IMR-90 (cell line): ENCODE results near the gene CDKL4. TPM values are rescaled to one million over a fixed set of nuclear protein-coding genes. Genes with fewer than 3 reads are reported as not detected.

ENCODE experiments used
- ATAC-seq: fragments of 200-7000 bp; cut with Tn5 transposase; 2 replicates; pipeline ENCODE4 v1.9.1; 2020; ENCODE audit warnings: low read depth, mild to moderate bottlenecking, moderate library complexity
- BruUV-seq: library from RNA; stranded (reverse); fragments of 400-500 nt; replicated peaks from 2 replicates; lab custom pipeline; 2021; lab: Mats Ljungman, UMichigan
- CTCF ChIA-PET: fragments of 300-600 bp; formaldehyde crosslinking; extraction: SDS; loops from one replicate; lab custom pipeline; 2021; ENCODE audit warnings: antibody characterized with exemption; lab: Yijun Ruan, JAX
- POLR2A ChIA-PET: fragments of 300-600 bp; sonication (Branson Sonifier 250); formaldehyde crosslinking; loops from one replicate; lab custom pipeline; 2022; ENCODE audit warnings: antibody characterized with exemption; ENCODE audit not compliant: unreplicated experiment; lab: Charles Lee
- DNase-seq: peaks from one replicate; pipeline ENCODE4 v3.0.0; 2013
- H2AFZ ChIP-seq: replicated peaks from 2 replicates; pipeline ENCODE3; 2013; ENCODE audit warnings: low read length, mild to moderate bottlenecking; ENCODE audit not compliant: poor library complexity
- H2AK5ac ChIP-seq: 2 replicates; pipeline ENCODE4 v1.6.1; 2013; ENCODE audit warnings: low read depth, low read length, inconsistent platforms
- H2AK9ac ChIP-seq: replicated peaks from 2 replicates; pipeline ENCODE3; 2013; ENCODE audit warnings: mild to moderate bottlenecking, low read depth, low read length, moderate library complexity; ENCODE audit not compliant: poor library complexity
- H2BK120ac ChIP-seq: 2 replicates; pipeline ENCODE4 v1.6.1; 2013; ENCODE audit warnings: low read depth, low read length, inconsistent platforms
- H2BK15ac ChIP-seq: 3 replicates; pipeline ENCODE4 v1.6.1; 2013; ENCODE audit warnings: low read depth, low read length, inconsistent platforms
- H2BK20ac ChIP-seq: 2 replicates; pipeline ENCODE4 v1.6.1; 2013; ENCODE audit warnings: low read depth, mild to moderate bottlenecking, inconsistent platforms, low read length, moderate library complexity
- H2BK5ac ChIP-seq: 2 replicates; pipeline ENCODE4 v1.6.1; 2013; ENCODE audit warnings: mild to moderate bottlenecking, low read depth, low read length, inconsistent platforms; ENCODE audit not compliant: poor library complexity, severe bottlenecking
- H3K14ac ChIP-seq: replicated peaks from 2 replicates; pipeline ENCODE4 v1.6.1; 2013; ENCODE audit warnings: low read depth, low read length, inconsistent platforms
- H3K18ac ChIP-seq: 2 replicates; pipeline ENCODE4 v1.6.1; 2013; ENCODE audit warnings: low read depth, low read length, control low read depth
- H3K23ac ChIP-seq: 2 replicates; pipeline ENCODE4 v1.6.1; 2013; ENCODE audit warnings: low read depth, low read length, inconsistent platforms
- H3K27ac ChIP-seq: 2 replicates; pipeline ENCODE4 v1.5.1; 2013; ENCODE audit warnings: mild to moderate bottlenecking, control low read depth, low read length; ENCODE audit not compliant: insufficient read depth
- H3K27me3 ChIP-seq: 2 replicates; pipeline ENCODE4 v1.6.1; 2013; ENCODE audit warnings: low read length; ENCODE audit not compliant: control insufficient read depth, insufficient read depth
- H3K36me3 ChIP-seq: 2 replicates; pipeline ENCODE4 v1.6.1; 2013; ENCODE audit warnings: low read length, mixed read lengths; ENCODE audit not compliant: control insufficient read depth, insufficient read depth
- H3K4ac ChIP-seq: 2 replicates; pipeline ENCODE4 v1.6.1; 2013; ENCODE audit warnings: low read depth, low read length, inconsistent platforms
- H3K4me1 ChIP-seq: 2 replicates; pipeline ENCODE4 v1.6.1; 2013; ENCODE audit warnings: low read length, mixed read lengths; ENCODE audit not compliant: control insufficient read depth, insufficient read depth
- H3K4me2 ChIP-seq: 2 replicates; pipeline ENCODE4 v1.6.1; 2013; ENCODE audit warnings: low read depth, mild to moderate bottlenecking, control low read depth, low read length, moderate library complexity
- H3K4me3 ChIP-seq: 2 replicates; pipeline ENCODE4 v1.5.1; 2013; ENCODE audit warnings: low read depth, mild to moderate bottlenecking, control low read depth, low read length, moderate library complexity; ENCODE audit not compliant: insufficient read depth
- H3K56ac ChIP-seq: 2 replicates; pipeline ENCODE4 v1.6.1; 2013; ENCODE audit warnings: low read length, inconsistent platforms; ENCODE audit not compliant: insufficient read depth; ENCODE audit errors: extremely low read depth
- H3K79me1 ChIP-seq, 2 experiments: 2 replicates each; pipeline ENCODE4 v1.6.1; 2013; ENCODE audit warnings: low read length in 2 of 2, inconsistent platforms in 1 of 2, low read depth in 1 of 2
- H3K9ac ChIP-seq: 2 replicates; pipeline ENCODE4 v1.6.1; 2013; ENCODE audit warnings: low read depth, low read length, control low read depth
- H3K9me1 ChIP-seq: 2 replicates; pipeline ENCODE4 v1.6.1; 2013; ENCODE audit warnings: low read length, inconsistent platforms; ENCODE audit not compliant: insufficient read depth
- H3K9me3 ChIP-seq: 2 replicates; pipeline ENCODE4 v1.6.1; 2013; ENCODE audit warnings: low read length; ENCODE audit not compliant: control insufficient read depth, insufficient read depth
- H4K20me1 ChIP-seq: 2 replicates; pipeline ENCODE4 v1.6.1; 2013; ENCODE audit warnings: low read length, inconsistent platforms; ENCODE audit not compliant: insufficient read depth
- H4K5ac ChIP-seq: 2 replicates; pipeline ENCODE4 v1.6.1; 2013; ENCODE audit warnings: mild to moderate bottlenecking, low read depth, low read length, control low read depth
- H4K8ac ChIP-seq, 2 experiments: 2 replicates each; pipeline ENCODE4 v1.6.1; 2013; ENCODE audit warnings: low read depth in 2 of 2, low read length in 2 of 2, control low read depth in 1 of 2, inconsistent platforms in 1 of 2
- H4K91ac ChIP-seq: 2 replicates; pipeline ENCODE4 v1.6.1; 2013; ENCODE audit warnings: low read depth, low read length, inconsistent platforms; ENCODE audit not compliant: insufficient read depth
- ELK1 ChIP-seq: fragments of 150-350 bp; IDR thresholded peaks from 2 replicates; pipeline ENCODE4 v1.6.1; 2016; ENCODE audit warnings: low read depth, mild to moderate bottlenecking, low read length, moderate library complexity, borderline replicate concordance
- FOS ChIP-seq: fragments of 150-350 bp; IDR thresholded peaks from 2 replicates; pipeline ENCODE4 v1.6.1; 2016; ENCODE audit warnings: low read depth, low read length
- RCOR1 ChIP-seq: IDR thresholded peaks from 2 replicates; pipeline ENCODE4 v1.6.1; 2012; ENCODE audit warnings: mild to moderate bottlenecking, low read length, improper control_type of control experiment; ENCODE audit not compliant: insufficient replicate concordance
- RFX5 ChIP-seq: IDR thresholded peaks from 2 replicates; pipeline ENCODE4 v1.8.0; 2012; ENCODE audit warnings: low read depth, mild to moderate bottlenecking, low read length, moderate library complexity
- dilution Hi-C: fragments of 300-500 bp; cut with HindIII; formaldehyde crosslinking; loops from one replicate; pipeline ENCODE4 v1.14.3; 2018; ENCODE audit warnings: low sequenced_read_pairs; ENCODE audit not compliant: unreplicated experiment
- in situ Hi-C: fragments of 300-500 bp; cut with MboI; formaldehyde crosslinking; loops from 3 replicates; pipeline ENCODE4 v1.14.3; 2019; ENCODE audit warnings: low sequenced_read_pairs, inconsistent platforms, mixed read lengths
- intact Hi-C: fragments of 100-400 bp; cut with micrococcal nuclease; formaldehyde crosslinking; loops from 2 replicates; pipeline ENCODE4 v1.10.0; 2022
- polyA plus RNA-seq, 3 experiments: library from polyadenylated mRNA; depleted of rRNA; stranded (reverse); fragments of >200 nt; gene quantifications; 2 replicates each; pipeline ENCODE4 v1.2.3, GENCODE V29; 2012; ENCODE audit warnings: low replicate concordance in 1 of 3
- total RNA-seq: library from RNA; depleted of rRNA; stranded (reverse); fragments of >200 nt; gene quantifications from 2 replicates; pipeline ENCODE4 v1.2.3, GENCODE V29; 2012

Gene CDKL4
- total and polyA plus RNA-seq, 2 of the 4 experiments (the other 2 are of a cell fraction) = not detected

GRCh38 chr2:39232141-39232540, 11.6 kb downstream of the CDKL4 start:
- H3K4me1 ChIP-seq = 0 out of 2 replicates have a peak, but pooled peaks cover 1% of the 10 kb centered on the region
- H3K4me3 ChIP-seq = no peak overlapping the region
- H3K9me3 ChIP-seq = no peaks in the 10 kb centered on the region
- no peaks in the 10 kb centered on the region for H3K36me3 ChIP-seq
- no peak overlapping the region for H2BK20ac ChIP-seq
- no peak overlapping the region for H3K56ac ChIP-seq
- dilution Hi-C loops = no loop called here
- no peak overlapping the region for H2BK15ac ChIP-seq
- H4K8ac ChIP-seq = no peak overlapping the region
- no peak overlapping the region for H2AK5ac ChIP-seq
- DNase-seq = peak; percentile 15
- no peak overlapping the region for H4K91ac ChIP-seq
- POLR2A ChIA-PET = no interaction called here
- H3K79me1 ChIP-seq = no peaks in the 10 kb centered on the region
- H2BK5ac ChIP-seq = no peak overlapping the region
- H3K18ac ChIP-seq = no peak overlapping the region
- no TSS peak for BruUV-seq
- peak; percentile 7; the same call in 1 of the 2 replicates for ATAC-seq
- no peak overlapping the region for H3K4ac ChIP-seq
- CTCF ChIA-PET = interaction anchor here (1.8 kb wide), 1 partner anchor 284 kb away, joined by 5 read pairs; no protein-coding TSS in a partner anchor
- no peak overlapping the region for H2AFZ ChIP-seq
- H4K5ac ChIP-seq = no peak overlapping the region
- H3K23ac ChIP-seq = no peak overlapping the region
- in situ Hi-C loops = no loop called here
- H3K14ac ChIP-seq = no peak overlapping the region
- intact Hi-C loops = no loop called here
- H2AK9ac ChIP-seq = no peak overlapping the region
- no peak overlapping the region for H2BK120ac ChIP-seq
- H3K27ac ChIP-seq = no peak overlapping the region
- H3K4me2 ChIP-seq = no peak overlapping the region
- TF ChIP-seq ELK1 = no peak
- TF ChIP-seq FOS = no peak
- no peak for TF ChIP-seq RFX5
- TF ChIP-seq RCOR1 = no peak
- H3K27me3 ChIP-seq = no peaks in the 10 kb centered on the region
- no peaks in the 10 kb centered on the region for H3K9me1 ChIP-seq
- no peak overlapping the region for H3K9ac ChIP-seq
- H4K20me1 ChIP-seq = no peaks in the 10 kb centered on the region
